Right forelimb (tissue), 1 donor: ENCODE results near the gene UGGT1.

Source experiments
- DNase-seq: peaks from one replicate; pipeline ENCODE4 v3.0.0-alpha.2; 2018

UGGT1 gene

DNA sequence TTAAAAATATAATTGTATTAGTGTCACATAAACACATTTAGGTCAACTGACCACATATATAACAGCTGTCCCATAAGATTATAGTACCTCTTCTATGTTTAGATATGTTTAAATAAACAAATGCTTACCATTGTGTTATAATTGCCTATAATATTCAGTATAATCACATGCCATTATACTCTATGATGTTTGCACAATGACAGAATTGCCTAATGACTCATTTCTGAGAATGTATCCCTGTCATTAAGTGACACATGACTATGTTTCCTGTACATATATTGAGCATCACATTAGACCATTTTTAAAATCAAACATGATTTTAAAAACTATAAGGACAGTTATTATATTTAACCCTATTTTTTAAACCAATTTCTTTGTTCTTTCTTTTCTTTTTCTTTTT lies 137.9 kb downstream of the UGGT1 start:
- no peak for DNase-seq

DNA sequence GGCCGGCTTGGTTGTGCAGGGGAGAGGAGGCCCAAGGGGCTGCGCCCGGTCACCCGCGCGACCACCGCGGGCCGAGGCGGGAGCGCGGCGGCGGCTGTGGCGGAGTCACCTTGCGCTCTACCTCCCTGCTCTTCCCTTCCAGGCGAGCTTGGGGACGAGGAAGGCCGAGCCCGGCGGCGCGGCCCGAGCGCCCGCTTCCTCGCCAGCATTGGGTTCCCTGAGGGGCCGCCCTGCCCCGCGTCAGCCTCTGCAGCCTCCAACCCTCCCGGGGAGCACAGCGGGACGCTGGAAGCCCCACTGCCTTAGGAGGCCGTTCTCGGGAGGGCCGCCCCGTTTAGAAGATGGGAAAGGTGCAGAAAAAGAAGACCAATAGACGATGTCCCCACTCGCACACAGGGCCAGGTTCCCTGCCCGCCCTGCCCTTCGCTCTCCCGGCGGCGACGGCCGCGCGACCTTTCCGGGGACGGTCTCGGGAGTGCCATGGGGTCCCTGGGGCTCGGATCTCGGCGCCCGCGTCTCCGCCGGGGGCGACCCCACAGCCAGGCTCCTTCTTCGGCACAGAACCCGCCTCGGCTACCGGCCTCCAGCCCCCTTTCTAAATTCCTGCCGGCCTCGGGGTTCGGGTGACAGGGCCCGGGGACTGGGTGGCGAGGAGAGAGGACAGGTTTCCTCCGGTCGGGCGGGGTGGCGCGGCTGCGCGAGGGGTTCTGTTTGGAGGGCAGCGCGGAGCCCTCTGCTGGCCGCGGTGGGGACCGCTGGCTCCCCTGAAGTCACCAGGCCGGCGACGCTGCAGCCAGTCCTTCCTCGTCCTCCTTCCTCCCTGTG lies 142.2 kb downstream of the UGGT1 start:
- peak; percentile 87 for DNase-seq

DNA sequence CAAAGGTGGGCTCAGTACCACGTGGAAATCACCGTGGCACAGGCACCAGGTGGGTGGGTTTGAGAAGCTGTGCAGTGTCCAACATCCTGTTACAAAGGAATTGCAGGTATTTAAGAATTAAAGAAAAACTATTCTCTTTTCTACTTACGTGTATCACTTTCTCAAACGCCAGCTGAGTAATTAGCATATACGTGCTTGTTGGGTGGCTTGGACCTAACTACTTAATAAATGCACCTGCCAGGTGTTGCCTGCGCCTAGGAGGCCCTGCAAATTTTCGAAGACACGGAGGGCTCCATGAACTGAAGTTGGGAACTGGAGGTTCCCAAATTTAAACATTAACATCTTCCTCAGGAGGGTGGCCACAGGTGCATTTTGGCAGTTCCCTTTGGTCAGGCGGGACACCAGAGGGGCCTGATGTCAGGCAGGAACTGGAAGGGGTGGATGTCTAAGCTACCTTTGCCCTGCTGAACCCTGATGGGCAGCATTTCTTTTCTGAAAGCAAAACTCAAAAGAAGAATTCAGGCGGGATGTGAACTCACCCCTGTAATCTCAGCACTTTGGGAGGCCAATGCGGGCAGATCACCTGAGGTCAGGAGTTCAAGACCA lies 142.9 kb downstream of the UGGT1 start:
- no peak for DNase-seq

DNA sequence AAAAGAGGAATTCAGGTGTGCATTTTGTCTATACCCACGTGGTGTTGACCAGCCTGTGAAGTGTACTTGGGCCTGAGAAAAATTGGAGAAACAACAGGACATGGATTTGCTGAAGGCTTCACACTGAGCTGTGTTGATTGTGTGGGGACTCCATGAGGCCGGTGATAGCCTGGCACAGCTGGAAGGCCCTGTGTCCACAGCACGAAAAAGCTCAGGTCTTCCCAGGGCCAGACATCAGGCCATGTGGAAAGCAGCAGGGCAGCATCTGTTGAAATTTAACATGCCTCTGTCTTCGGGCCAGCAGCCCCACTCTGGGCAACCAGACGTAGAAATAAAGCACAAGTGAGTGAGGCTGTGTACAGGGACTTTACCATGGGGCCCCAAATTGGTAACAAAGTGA lies 143.6 kb downstream of the UGGT1 start:
- no peak for DNase-seq

DNA sequence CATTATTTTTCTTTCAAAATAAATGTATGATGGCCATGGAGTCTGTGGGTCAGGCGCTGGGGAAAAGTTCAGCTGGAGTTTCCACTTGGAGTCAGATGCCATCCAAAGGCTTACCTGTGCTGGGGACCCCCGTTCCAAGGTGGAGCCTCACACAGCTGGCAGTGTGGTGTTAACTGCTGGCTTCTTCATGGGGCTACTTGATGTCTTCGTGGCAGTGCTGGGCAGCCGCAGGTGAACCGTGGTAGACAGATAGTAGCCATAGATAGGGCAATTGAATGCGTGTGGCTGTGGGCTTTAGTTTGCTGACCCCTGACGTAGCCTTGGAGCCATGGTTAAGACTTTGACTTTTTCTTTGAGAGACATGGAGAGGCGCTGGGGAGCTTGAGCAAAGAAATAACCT lies 144.6 kb downstream of the UGGT1 start:
- DNase-seq: no peak

DNA sequence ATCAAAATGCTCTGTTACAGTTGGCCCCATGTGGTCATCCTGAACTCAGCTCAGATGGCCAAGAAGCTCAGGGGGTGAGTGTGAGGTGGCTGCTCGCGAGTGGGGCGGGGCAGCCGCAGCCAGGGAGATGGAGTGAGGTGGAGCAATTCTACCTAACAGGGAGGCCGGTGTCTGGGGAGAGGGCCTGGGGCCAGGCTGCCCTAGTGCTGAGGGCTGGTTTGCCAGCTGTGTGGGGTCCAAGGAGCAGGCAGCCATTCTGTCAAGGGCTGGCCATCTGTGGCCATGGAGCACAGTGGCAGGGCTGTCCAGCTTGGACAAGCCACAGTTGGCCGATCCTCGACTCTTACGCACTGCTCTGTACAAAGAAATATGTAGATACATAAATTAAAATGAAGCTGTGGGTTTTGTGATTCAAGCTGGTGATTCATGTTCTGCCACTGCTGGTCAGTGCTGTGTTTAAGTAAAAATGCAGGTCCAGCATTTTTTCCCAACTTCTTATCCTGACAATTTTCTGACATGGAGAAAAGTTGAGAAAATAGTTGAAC lies 145.6 kb downstream of the UGGT1 start:
- DNase-seq: no peak

DNA sequence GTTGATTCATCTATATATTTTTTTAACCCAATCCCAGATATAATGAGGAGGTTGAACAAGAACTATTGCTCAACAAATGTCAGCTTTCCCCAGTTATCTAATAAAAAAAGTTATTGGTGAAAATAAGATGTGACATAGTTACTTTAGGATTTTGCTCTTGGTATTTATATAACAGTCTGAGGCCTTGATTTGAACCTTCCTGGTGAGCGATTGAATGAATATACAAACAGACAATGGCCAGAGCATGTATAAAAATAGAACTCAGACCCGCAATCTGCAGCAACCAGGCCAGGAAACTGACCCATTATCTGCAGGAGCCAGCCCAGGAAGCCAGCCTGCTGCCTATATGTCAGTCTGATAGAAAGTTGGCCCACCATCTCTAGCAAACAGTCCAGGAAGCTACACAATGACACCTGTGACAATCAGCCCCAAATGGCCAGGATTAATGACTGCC lies 146.1 kb downstream of the UGGT1 start:
- no peak for DNase-seq

DNA sequence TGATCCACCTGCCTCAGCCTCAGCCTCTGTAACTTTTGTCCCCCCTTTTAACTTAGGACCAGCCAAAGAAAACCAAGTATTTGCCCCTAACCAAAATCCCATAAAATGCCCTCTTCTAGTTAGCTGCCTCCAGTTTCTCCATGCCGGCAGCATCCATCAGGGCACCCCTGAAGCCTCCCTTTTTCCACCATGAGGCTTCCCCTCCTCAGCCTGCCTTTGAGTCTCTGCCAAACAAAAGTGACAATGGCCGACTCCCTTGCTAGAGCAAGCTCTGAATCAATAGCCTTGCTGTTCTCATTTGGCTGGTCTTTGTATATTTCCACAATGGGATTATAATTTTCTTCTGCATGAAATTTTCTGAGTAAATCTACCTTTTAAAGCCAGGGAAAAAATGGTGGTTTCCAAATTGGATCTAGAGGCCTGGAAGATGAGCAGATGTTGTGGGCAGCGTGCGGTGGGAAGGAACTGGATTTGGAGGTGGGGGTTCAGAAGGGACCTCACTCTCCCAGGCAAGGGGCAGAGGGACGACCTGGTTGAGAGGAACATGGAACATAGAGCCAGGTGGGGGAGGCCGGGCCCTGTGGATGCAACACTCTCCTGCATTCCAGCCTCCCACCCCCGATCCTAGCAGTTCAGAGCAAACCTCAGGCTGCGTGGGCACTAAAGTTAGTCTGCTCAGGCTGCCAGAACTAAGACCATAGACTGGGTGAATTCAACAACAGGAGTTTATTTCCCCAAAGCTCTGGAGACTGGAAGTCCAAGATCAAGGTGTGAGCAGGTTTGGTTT lies 147.1 kb downstream of the UGGT1 start:
- no peak for DNase-seq

DNA sequence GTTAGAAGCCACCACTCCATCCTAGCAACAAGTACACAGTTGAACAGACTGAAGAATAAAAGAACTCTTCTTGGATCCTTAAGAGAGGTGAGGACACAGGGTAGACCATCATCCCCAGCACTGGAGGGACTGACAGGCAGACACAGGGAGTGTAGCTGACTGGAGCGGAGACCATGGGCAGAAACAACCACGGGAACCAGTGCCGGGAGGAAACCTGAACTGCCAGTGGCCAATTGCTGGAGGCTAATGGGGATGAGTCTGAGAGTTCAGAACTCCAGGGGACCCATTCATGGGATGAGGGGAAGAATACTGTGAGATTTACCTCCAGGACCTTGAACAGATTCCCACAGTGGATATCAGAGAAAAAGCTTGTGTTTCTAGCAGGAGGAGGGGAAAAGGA lies 150.9 kb downstream of the UGGT1 start:
- DNase-seq: no peak
